HEK293T (cell line): ENCODE measurements around the gene NAALADL2.

Experiments
- CTCF ChIA-PET: fragments of 350-600 bp; formaldehyde crosslinking; extraction: SDS; loops from one replicate; lab custom pipeline; 2021; ENCODE audit warnings: antibody characterized with exemption, inconsistent platforms; lab: Yijun Ruan, JAX
- POLR2A ChIA-PET: fragments of 350-600 bp; formaldehyde crosslinking; extraction: SDS; loops from one replicate; lab custom pipeline; 2020; ENCODE audit warnings: antibody characterized with exemption, inconsistent platforms; lab: Yijun Ruan, JAX
- DNase-seq: peaks from one replicate; pipeline ENCODE4 v3.0.0; 2012; ENCODE audit warnings: mixed read lengths; ENCODE audit errors: extremely low spot score
- ARNT ChIP-seq: fragments of 450-650 bp; IDR thresholded peaks from 2 replicates; pipeline ENCODE4 v1.6.1; 2017; ENCODE audit warnings: mild to moderate bottlenecking
- BHLHE40 ChIP-seq: fragments of 450-650 bp; IDR thresholded peaks from 2 replicates; pipeline ENCODE4 v1.6.1; 2016; ENCODE audit warnings: mild to moderate bottlenecking, moderate library complexity, borderline replicate concordance
- CTBP1 ChIP-seq: fragments of 450-650 bp; IDR thresholded peaks from 2 replicates; pipeline ENCODE4 v1.6.1; 2016; ENCODE audit warnings: borderline replicate concordance
- ELF4 ChIP-seq: fragments of 450-650 bp; IDR thresholded peaks from 2 replicates; pipeline ENCODE4 v1.6.1; 2017; ENCODE audit warnings: antibody characterized with exemption
- FOXA1 ChIP-seq: fragments of 450-650 bp; IDR thresholded peaks from 2 replicates; pipeline ENCODE4 v1.6.1; 2016; ENCODE audit warnings: mild to moderate bottlenecking
- FOXK2 ChIP-seq: fragments of 450-650 bp; IDR thresholded peaks from 2 replicates; pipeline ENCODE4 v1.6.1; 2016; ENCODE audit warnings: mild to moderate bottlenecking
- FOXM1 ChIP-seq: fragments of 450-650 bp; IDR thresholded peaks from 2 replicates; pipeline ENCODE4 v1.6.1; 2017; ENCODE audit warnings: mild to moderate bottlenecking, borderline replicate concordance
- HDGF ChIP-seq: fragments of 450-650 bp; IDR thresholded peaks from 2 replicates; pipeline ENCODE4 v1.6.1; 2017; ENCODE audit warnings: antibody characterized with exemption, borderline replicate concordance
- L3MBTL2 ChIP-seq: fragments of 450-650 bp; conservative IDR thresholded peaks from 2 replicates; pipeline ENCODE4 v1.6.1; 2016; ENCODE audit warnings: mild to moderate bottlenecking
- LEF1 ChIP-seq: fragments of 450-650 bp; IDR thresholded peaks from 2 replicates; pipeline ENCODE4 v1.6.1; 2017; ENCODE audit warnings: mild to moderate bottlenecking, borderline replicate concordance
- NFRKB ChIP-seq: fragments of 450-650 bp; IDR thresholded peaks from 2 replicates; pipeline ENCODE4 v1.6.1; 2016; ENCODE audit warnings: mild to moderate bottlenecking, moderate library complexity
- PKNOX1 ChIP-seq: fragments of 450-650 bp; IDR thresholded peaks from 2 replicates; pipeline ENCODE4 v1.6.1; 2016
- SP1 ChIP-seq: fragments of 450-650 bp; IDR thresholded peaks from 2 replicates; pipeline ENCODE4 v1.6.1; 2017
- SUZ12 ChIP-seq: fragments of 450-650 bp; IDR thresholded peaks from 2 replicates; pipeline ENCODE4 v1.6.1; 2016; ENCODE audit warnings: mild to moderate bottlenecking
- TARDBP ChIP-seq: fragments of 450-650 bp; IDR thresholded peaks from 2 replicates; pipeline ENCODE4 v1.6.1; 2016
- ZNF384 ChIP-seq: fragments of 450-650 bp; IDR thresholded peaks from 2 replicates; pipeline ENCODE4 v1.6.1; 2016

NAALADL2 gene

GRCh38 chr3:175748087-175748730, 889.1 kb downstream of the NAALADL2 start:
- DNase-seq = no peak
- 0 out of 2 replicates have a peak, but pooled peaks have one; percentile 6 for TF ChIP-seq PKNOX1
- no peak for TF ChIP-seq BHLHE40
- CTCF ChIA-PET = no interaction called here
- POLR2A ChIA-PET = no interaction called here

- POLR2A ChIA-PET = no interaction called here
Observed at GRCh38 chr3:175749981-175750380, 890.8 kb downstream of the NAALADL2 start.

GRCh38 chr3:175751089-175751488, 892.0 kb downstream of the NAALADL2 start:
- no peak for TF ChIP-seq L3MBTL2
- TF ChIP-seq LEF1 = no peak
- no peak for TF ChIP-seq FOXM1
- POLR2A ChIA-PET = no interaction called here
- DNase-seq = no peak
- CTCF ChIA-PET = no interaction called here

More at GRCh38 chr3:175749981-175750380, 890.8 kb downstream of the NAALADL2 start:
- TF ChIP-seq L3MBTL2 (no peak), SP1 (no peak), BHLHE40 (no peak), FOXM1 (no peak), ELF4 (no peak), LEF1 (no peak), ZNF384 (no peak)
- CTCF ChIA-PET = no interaction called here
- DNase-seq = no peak

GRCh38 chr3:175763948-175764347, 904.8 kb downstream of the NAALADL2 start:
- POLR2A ChIA-PET = no interaction called here
- CTCF ChIA-PET = no interaction called here
- no peak for DNase-seq
- TF ChIP-seq ZNF384 (no peak), PKNOX1 (no peak), BHLHE40 (no peak), ARNT (no peak)

- TF ChIP-seq CTBP1 (no peak), ELF4 (no peak), PKNOX1 (no peak), BHLHE40 (no peak), LEF1 (no peak), SP1 (no peak), SUZ12 (no peak), ARNT (no peak), TARDBP (no peak), FOXA1 (no peak), L3MBTL2 (no peak)
- POLR2A ChIA-PET = no interaction called here
- CTCF ChIA-PET = no interaction called here
- no peak for DNase-seq
Observed at GRCh38 chr3:175764722-175765121, 905.6 kb downstream of the NAALADL2 start.

- CTCF ChIA-PET = no interaction called here
- TF ChIP-seq ELF4 (no peak), NFRKB (no peak), L3MBTL2 (no peak), ZNF384 (no peak), TARDBP (no peak), CTBP1 (no peak), HDGF (no peak), SP1 (no peak), PKNOX1 (no peak), SUZ12 (no peak), ARNT (no peak), FOXK2 (no peak), BHLHE40 (no peak), FOXA1 (no peak), FOXM1 (no peak), LEF1 (no peak)
- POLR2A ChIA-PET = no interaction called here
- no peak for DNase-seq
Observed at GRCh38 chr3:175770426-175770825, 911.3 kb downstream of the NAALADL2 start.

GRCh38 chr3:175777495-175777894, 918.4 kb downstream of the NAALADL2 start:
- CTCF ChIA-PET = no interaction called here
- no peak for DNase-seq
- POLR2A ChIA-PET = no interaction called here
- TF ChIP-seq CTBP1 = no peak
- no peak for TF ChIP-seq ELF4
